GM12872 (cell line): ENCODE measurements around the gene GTF2A1L.

Experiments used
- CTCF ChIP-seq: IDR thresholded peaks from 3 replicates; pipeline ENCODE4 v1.5.1; 2011; ENCODE audit warnings: low read depth, mild to moderate bottlenecking, low read length, moderate library complexity; ENCODE audit not compliant: insufficient read depth

GTF2A1L gene

GRCh38 chr2:48727560-48727959, 109.9 kb downstream of the GTF2A1L start:
- TF ChIP-seq CTCF = peak; percentile 18; the same call in 1 of the 3 replicates

GRCh38 chr2:48728295-48728694, 110.6 kb downstream of the GTF2A1L start:
- TF ChIP-seq CTCF = no peak

GRCh38 chr2:48728840-48729239, 111.2 kb downstream of the GTF2A1L start:
- TF ChIP-seq CTCF = no peak
